ENCODE measurements around the gene HDGF. TPM values are rescaled to one million over a fixed set of nuclear protein-coding genes. Genes with fewer than 3 reads are reported as not detected.
"Not testable (repeated sequence)": the region's sequence is repeated elsewhere in the genome, so short reads cannot be mapped to it uniquely, and the experiment has no call there.

The HDGF gene
- polyA plus RNA-seq, 2 donors, result 88.6 to 150 TPM

DNA sequence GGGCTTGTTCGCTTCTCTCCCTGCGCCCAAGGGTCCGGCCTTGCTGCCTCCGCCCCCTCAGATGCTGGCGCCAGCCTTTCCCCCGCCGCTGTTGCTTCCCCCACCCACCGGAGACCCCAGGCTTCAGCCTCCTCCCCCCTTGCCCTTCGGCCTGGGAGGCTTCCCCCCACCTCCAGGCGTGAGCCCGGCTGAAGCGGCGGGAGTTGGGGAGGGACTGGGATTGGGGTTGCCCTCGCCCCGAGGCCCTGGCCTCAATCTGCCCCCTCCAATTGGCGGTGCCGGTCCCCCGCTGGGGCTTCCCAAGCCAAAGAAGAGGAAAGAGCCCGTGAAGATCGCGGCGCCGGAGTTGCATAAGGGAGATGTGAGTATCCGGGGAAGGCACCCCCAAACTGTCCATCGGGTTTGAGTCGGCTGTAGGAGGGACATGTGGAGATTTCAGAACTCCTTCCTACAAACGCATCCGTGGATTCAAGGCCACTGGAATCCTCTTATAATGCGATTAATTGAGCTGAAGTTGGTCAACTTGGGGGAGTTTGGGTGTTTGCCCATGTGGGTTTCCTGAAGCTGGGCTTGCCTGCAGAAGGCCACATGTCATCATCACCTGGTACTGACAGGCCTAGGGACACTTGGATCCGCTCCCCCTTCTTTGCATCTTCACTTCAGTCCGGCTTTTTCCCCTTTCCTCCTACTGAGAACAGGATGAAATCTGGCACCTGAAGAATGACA is 16.6 kb upstream of the HDGF start:
- Histone ChIP-seq H3K27me3 (ENCODE audit: control insufficient read depth in 1 of 2, insufficient read depth in 2 of 2, low read length in 2 of 2) (no peaks in the 10 kb centered on the region), H3K9me3 (ENCODE audit: control insufficient read depth in 2 of 2, insufficient read depth in 1 of 2, low read depth in 1 of 2, low read length in 1 of 2) (no peaks in the 10 kb centered on the region), H3K4me1 (ENCODE audit: control insufficient read depth in 2 of 2, insufficient read depth in 2 of 2, low read length in 1 of 2) (peaks cover 2 to 5% of the 10 kb centered on the region in 2 donors), H3K36me3 (ENCODE audit: control insufficient read depth in 2 of 2, insufficient read depth in 2 of 2, low read length in 1 of 2) (peaks cover 0 to under 1% of the 10 kb centered on the region in 2 donors), H3K27ac (ENCODE audit: low read depth in 2 of 2, low read length in 1 of 2) (peak overlapping the region; percentile 94 to 97), H3K4me3 (ENCODE audit: low read depth in 1 of 2, low read length in 2 of 2) (peak overlapping the region; percentile 91 to 94)
- WGBS, 2 donors, result 0 to 1% methylated on average over 30 to 31 of the region's 31 CpGs

- Histone ChIP-seq H3K4me1 (ENCODE audit: control insufficient read depth in 2 of 2, insufficient read depth in 2 of 2, low read length in 1 of 2) (peaks cover 2 to 5% of the 10 kb centered on the region in 2 donors), H3K27me3 (ENCODE audit: control insufficient read depth in 1 of 2, insufficient read depth in 2 of 2, low read length in 2 of 2) (no peaks in the 10 kb centered on the region), H3K4me3 (ENCODE audit: low read depth in 1 of 2, low read length in 2 of 2) (peak within 1 kb of the TSS; percentile 91 to 94), H3K9me3 (ENCODE audit: control insufficient read depth in 2 of 2, insufficient read depth in 1 of 2, low read depth in 1 of 2, low read length in 1 of 2) (no peaks in the 10 kb centered on the region), H3K36me3 (ENCODE audit: control insufficient read depth in 2 of 2, insufficient read depth in 2 of 2, low read length in 1 of 2) (no peaks in the 10 kb centered on the region), H3K27ac (ENCODE audit: low read depth in 2 of 2, low read length in 1 of 2) (peak within 1 kb of the TSS; percentile 94 to 97)
- WGBS, 2 donors, result 0% methylated on average over 42 to 50 of the region's 50 CpGs
Observed at GRCh38 chr1:156767101-156767878, 15.8 kb upstream of the HDGF start, which contains the start of gene PRCC. Gene PRCC, plus strand, starts transcription at chr1:156767535. Its CDS starts 237 bp downstream, at chr1:156767772.

DNA sequence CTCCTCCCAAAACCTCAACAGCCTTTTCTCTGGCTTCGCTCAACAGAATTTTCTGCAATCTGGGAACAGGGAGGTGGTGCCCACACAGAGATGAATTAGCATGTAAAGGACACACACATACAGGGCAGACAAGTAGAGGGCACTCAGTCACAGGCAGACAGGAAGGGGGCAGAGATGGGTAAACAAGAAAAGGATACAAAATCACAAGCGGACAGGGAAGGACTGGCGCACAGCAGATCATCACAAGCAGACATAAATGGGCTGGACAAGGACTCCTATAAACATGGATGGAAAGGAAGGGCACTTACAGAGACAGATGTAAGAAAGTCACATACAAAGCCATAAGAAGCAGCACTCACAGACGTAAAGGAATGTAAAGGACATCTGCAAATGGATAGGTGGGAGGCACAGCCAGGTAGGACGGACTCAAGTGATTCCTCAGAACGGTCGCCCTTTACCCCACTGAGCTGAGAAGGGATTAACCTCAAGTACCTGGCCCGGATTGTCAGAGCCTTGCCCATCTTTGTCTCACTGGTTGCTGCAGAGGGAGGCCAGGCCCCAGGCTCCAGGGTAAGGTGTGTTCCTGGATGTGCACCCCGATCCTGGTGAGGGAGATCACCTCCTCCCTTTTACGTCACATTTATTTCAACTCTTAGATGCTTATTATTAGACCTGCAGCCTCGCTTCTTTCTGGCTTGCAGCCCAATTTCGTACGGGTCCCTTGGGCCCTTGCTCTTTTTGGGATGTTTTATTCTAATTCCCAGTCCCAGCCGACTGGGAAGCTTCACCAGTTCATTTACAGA is 15.0 kb upstream of the HDGF start:
- no peaks in the 10 kb centered on the region for H3K9me3 ChIP-seq (ENCODE audit: control insufficient read depth in 2 of 2, insufficient read depth in 1 of 2, low read depth in 1 of 2, low read length in 1 of 2)

DNA sequence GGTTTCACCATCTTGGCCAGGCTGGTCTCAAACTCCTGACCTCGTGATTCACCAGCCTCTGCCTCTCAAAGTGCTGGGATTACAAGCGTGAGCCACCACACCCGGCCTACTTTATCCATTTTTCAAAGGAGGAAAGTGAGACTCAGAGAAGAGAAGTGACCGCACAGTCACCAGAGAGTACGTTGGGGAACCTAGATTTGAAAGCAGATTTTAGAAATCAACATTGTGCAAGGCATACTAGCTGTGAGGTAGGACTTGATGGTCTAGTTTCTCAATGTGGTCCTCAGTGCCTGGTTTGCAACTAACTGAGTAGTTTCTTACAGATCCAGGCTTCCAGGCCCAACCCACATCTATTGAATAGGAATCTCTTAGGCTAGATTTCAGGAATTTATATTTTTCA is 14.2 kb upstream of the HDGF start:
- H3K4me1 ChIP-seq (ENCODE audit: control insufficient read depth in 2 of 2, insufficient read depth in 2 of 2, low read length in 1 of 2), result peaks cover 0 to 5% of the 10 kb centered on the region in 2 donors
- no peak overlapping the region for H3K4me3 ChIP-seq (ENCODE audit: low read depth in 1 of 2, low read length in 2 of 2)
- no peak overlapping the region for H3K27ac ChIP-seq (ENCODE audit: low read depth in 2 of 2, low read length in 1 of 2)
- no peaks in the 10 kb centered on the region for H3K27me3 ChIP-seq (ENCODE audit: control insufficient read depth in 1 of 2, insufficient read depth in 2 of 2, low read length in 2 of 2)
- H3K36me3 ChIP-seq (ENCODE audit: control insufficient read depth in 2 of 2, insufficient read depth in 2 of 2, low read length in 1 of 2), result no peaks in the 10 kb centered on the region
- no peaks in the 10 kb centered on the region for H3K9me3 ChIP-seq (ENCODE audit: control insufficient read depth in 2 of 2, insufficient read depth in 1 of 2, low read depth in 1 of 2, low read length in 1 of 2)
- WGBS, 2 donors, result 89 to 93% methylated on average over 5 of the region's 5 CpGs

More for the DNA sequence above, 15.0 kb upstream of the HDGF start:
- 6 to 7% methylated on average over 14 of the region's 14 CpGs for WGBS, 2 donors
- Histone ChIP-seq H3K27ac (ENCODE audit: low read depth in 2 of 2, low read length in 1 of 2) (peak overlapping the region; percentile 89 to 94), H3K4me3 (ENCODE audit: low read depth in 1 of 2, low read length in 2 of 2) (peak overlapping the region; percentile 57 to 66), H3K4me1 (ENCODE audit: control insufficient read depth in 2 of 2, insufficient read depth in 2 of 2, low read length in 1 of 2) (peaks cover 2 to 5% of the 10 kb centered on the region in 2 donors), H3K27me3 (ENCODE audit: control insufficient read depth in 1 of 2, insufficient read depth in 2 of 2, low read length in 2 of 2) (no peaks in the 10 kb centered on the region), H3K36me3 (ENCODE audit: control insufficient read depth in 2 of 2, insufficient read depth in 2 of 2, low read length in 1 of 2) (no peaks in the 10 kb centered on the region)

GRCh38 chr1:156765136-156765535 is 13.7 kb upstream of the HDGF start:
- not testable (repeated sequence) for H3K4me1 ChIP-seq (ENCODE audit: control insufficient read depth in 2 of 2, insufficient read depth in 2 of 2, low read length in 1 of 2); H3K27me3 ChIP-seq (ENCODE audit: control insufficient read depth in 1 of 2, insufficient read depth in 2 of 2, low read length in 2 of 2); H3K9me3 ChIP-seq (ENCODE audit: control insufficient read depth in 2 of 2, insufficient read depth in 1 of 2, low read depth in 1 of 2, low read length in 1 of 2); H3K27ac ChIP-seq (ENCODE audit: low read depth in 2 of 2, low read length in 1 of 2); H3K4me3 ChIP-seq (ENCODE audit: low read depth in 1 of 2, low read length in 2 of 2); H3K36me3 ChIP-seq (ENCODE audit: control insufficient read depth in 2 of 2, insufficient read depth in 2 of 2, low read length in 1 of 2)
- WGBS, 2 donors, result 94 to 96% methylated on average over 15 of the region's 15 CpGs

GRCh38 chr1:156760796-156761104 is 9.3 kb upstream of the HDGF start:
- H3K4me3 ChIP-seq (ENCODE audit: low read depth in 1 of 2, low read length in 2 of 2), result no peak overlapping the region
- H3K36me3 ChIP-seq (ENCODE audit: control insufficient read depth in 2 of 2, insufficient read depth in 2 of 2, low read length in 1 of 2), result no peaks in the 10 kb centered on the region
- H3K27ac ChIP-seq (ENCODE audit: low read depth in 2 of 2, low read length in 1 of 2), result no peak overlapping the region
- WGBS, 2 donors, result 73 to 80% methylated on average over 4 of the region's 4 CpGs
- H3K27me3 ChIP-seq (ENCODE audit: control insufficient read depth in 1 of 2, insufficient read depth in 2 of 2, low read length in 2 of 2), result no peaks in the 10 kb centered on the region
- no peaks in the 10 kb centered on the region for H3K9me3 ChIP-seq (ENCODE audit: control insufficient read depth in 2 of 2, insufficient read depth in 1 of 2, low read depth in 1 of 2, low read length in 1 of 2)
- H3K4me1 ChIP-seq (ENCODE audit: control insufficient read depth in 2 of 2, insufficient read depth in 2 of 2, low read length in 1 of 2), result no peaks in the 10 kb centered on the region

GRCh38 chr1:156760092-156760795 is 8.8 kb upstream of the HDGF start:
- Histone ChIP-seq H3K27ac (ENCODE audit: low read depth in 2 of 2, low read length in 1 of 2) (no peak overlapping the region), H3K4me1 (ENCODE audit: control insufficient read depth in 2 of 2, insufficient read depth in 2 of 2, low read length in 1 of 2) (no peaks in the 10 kb centered on the region), H3K4me3 (ENCODE audit: low read depth in 1 of 2, low read length in 2 of 2) (no peak overlapping the region), H3K9me3 (ENCODE audit: control insufficient read depth in 2 of 2, insufficient read depth in 1 of 2, low read depth in 1 of 2, low read length in 1 of 2) (no peaks in the 10 kb centered on the region), H3K27me3 (ENCODE audit: control insufficient read depth in 1 of 2, insufficient read depth in 2 of 2, low read length in 2 of 2) (no peaks in the 10 kb centered on the region), H3K36me3 (ENCODE audit: control insufficient read depth in 2 of 2, insufficient read depth in 2 of 2, low read length in 1 of 2) (no peaks in the 10 kb centered on the region)
- WGBS, 2 donors, result 68% methylated on average over 6 of the region's 6 CpGs

GRCh38 chr1:156757572-156758253 is 6.2 kb upstream of the HDGF start:
- H3K27ac ChIP-seq (ENCODE audit: low read depth in 2 of 2, low read length in 1 of 2); H3K4me3 ChIP-seq (ENCODE audit: low read depth in 1 of 2, low read length in 2 of 2); H3K36me3 ChIP-seq (ENCODE audit: control insufficient read depth in 2 of 2, insufficient read depth in 2 of 2, low read length in 1 of 2); H3K4me1 ChIP-seq (ENCODE audit: control insufficient read depth in 2 of 2, insufficient read depth in 2 of 2, low read length in 1 of 2); H3K9me3 ChIP-seq (ENCODE audit: control insufficient read depth in 2 of 2, insufficient read depth in 1 of 2, low read depth in 1 of 2, low read length in 1 of 2); H3K27me3 ChIP-seq (ENCODE audit: control insufficient read depth in 1 of 2, insufficient read depth in 2 of 2, low read length in 2 of 2): not testable (repeated sequence)
- 87 to 97% methylated on average over 10 of the region's 10 CpGs for WGBS, 2 donors

All from esophagus (tissue), 2 donors.